A549 treated with CpdA at 1 μM for 4 hours (cell line): ENCODE results near the gene FUT3. TPM values are rescaled to one million over a fixed set of nuclear protein-coding genes. Genes with fewer than 3 reads are reported as not detected.

Experiments used
- total RNA-seq: library from RNA; stranded (reverse); fragments of 200-300 nt; extraction: Qiagen RNA extraction; gene quantifications from 5 replicates; pipeline ENCODE4 v1.2.3, GENCODE V29; 2022; ENCODE audit warnings: low read depth

Gene FUT3
- total RNA-seq, result 0.03 TPM in 1 of 5 replicates, not detected in the others

GRCh38 chr19:5851302-5851701 is at the start of gene FUT3:
Gene FUT3 (minus strand): TSS chr19:5851449.

GRCh38 chr19:5839065-5840017 is 11.9 kb downstream of the FUT3 start, which contains the start of gene FUT6:
Gene FUT6 (minus strand): TSS chr19:5839702. CDS start chr19:5832567, 7,135 bp downstream.

GRCh38 chr19:5804516-5805461 is 46.5 kb downstream of the FUT3 start, which contains the start of gene NRTN:
Gene NRTN (plus strand): TSS chr19:5805067. CDS start chr19:5824166, 19,099 bp downstream.

Other genes starting within 250 kb of the FUT3 start
- 31.1 to 44.9 TPM (median 39.8 TPM) in 5 replicates for gene SAFB2, start 228.7 kb downstream of the FUT3 start, total RNA-seq
- gene SAFB, start 228.4 kb downstream of the FUT3 start, total RNA-seq, result 58.8 to 63.8 TPM (median 62.6 TPM) in 5 replicates
- gene MICOS13, start 170.9 kb downstream of the FUT3 start, total RNA-seq, result 52.3 to 71.7 TPM (median 63.8 TPM) in 5 replicates
- gene HSD11B1L, start 170.4 kb downstream of the FUT3 start, total RNA-seq, result 3.8 to 4.9 TPM (median 4.5 TPM) in 5 replicates
- gene RPL36, start 161.2 kb downstream of the FUT3 start, total RNA-seq, result 721 to 887 TPM (median 768 TPM) in 5 replicates
- 47.0 to 62.5 TPM (median 60.5 TPM) in 5 replicates for gene LONP1, start 131.3 kb downstream of the FUT3 start, total RNA-seq
- gene CATSPERD, start 130.8 kb downstream of the FUT3 start, total RNA-seq, result 0.05 TPM in 1 of 5 replicates, not detected in the others
- gene PRR22, start 66.7 kb downstream of the FUT3 start, total RNA-seq, result 1.4 to 3.2 TPM (median 2.7 TPM) in 5 replicates
- gene DUS3L, start 60.3 kb downstream of the FUT3 start, total RNA-seq, result 27.8 to 31.9 TPM (median 30.1 TPM) in 5 replicates
- 0.27 to 0.96 TPM (median 0.58 TPM) in 5 replicates for gene NRTN, start 46.4 kb downstream of the FUT3 start, total RNA-seq
- gene FUT6, start 11.7 kb downstream of the FUT3 start, total RNA-seq, result not detected in 5 replicates
- gene FUT5, start 19.1 kb upstream of the FUT3 start, total RNA-seq, result not detected in 5 replicates
- gene NDUFA11, start 52.3 kb upstream of the FUT3 start, total RNA-seq, result 196 to 305 TPM (median 288 TPM) in 5 replicates
- 0.36 to 0.64 TPM (median 0.48 TPM) in 5 replicates for gene VMAC, start 53.4 kb upstream of the FUT3 start, total RNA-seq
- 0.91 to 1.5 TPM (median 1.1 TPM) in 5 replicates for gene CAPS, start 62.8 kb upstream of the FUT3 start, total RNA-seq
- gene RANBP3, start 126.7 kb upstream of the FUT3 start, total RNA-seq, result 43.7 to 50.9 TPM (median 45.8 TPM) in 5 replicates